Neural cell (in vitro differentiated cells): ENCODE results near the gene ZNF559. TPM values are rescaled to one million over a fixed set of nuclear protein-coding genes. Genes with fewer than 3 reads are reported as not detected.
A peak's percentile ranks its signal among the peaks of the same experiment; 100 is the strongest.
"Not testable (repeated sequence)": the region's sequence is repeated elsewhere in the genome, so short reads cannot be mapped to it uniquely, and the experiment has no call there.

Experiments used
- H2AFZ ChIP-seq: fragments of 200-600, 300-800 bp; sonication (generic), shearing (Covaris generic); 2 replicates; pipeline ENCODE4 v1.6.0; 2014; ENCODE audit warnings: low read depth, mild to moderate bottlenecking, antibody characterized with exemption, low read length, moderate library complexity
- H3F3A ChIP-seq: fragments of 200-600 bp; shearing (Covaris generic); 2 replicates; pipeline ENCODE4 v1.6.1; 2016; ENCODE audit warnings: mild to moderate bottlenecking, moderate library complexity, mixed read lengths, antibody characterized with exemption, low read length; ENCODE audit not compliant: insufficient read depth, poor library complexity, severe bottlenecking
- H3K27ac ChIP-seq: fragments of 200-600, 300-800 bp; sonication (generic), shearing (Covaris generic); 2 replicates; pipeline ENCODE4 v1.5.1; 2014; ENCODE audit warnings: mild to moderate bottlenecking, low read length, moderate library complexity
- H3K27me3 ChIP-seq: fragments of 300-800, 200-600 bp; sonication (generic), shearing (Covaris generic); 2 replicates; pipeline ENCODE4 v1.6.0; 2014; ENCODE audit warnings: mild to moderate bottlenecking, low read depth, low read length, moderate library complexity; ENCODE audit not compliant: insufficient read depth
- H3K36me3 ChIP-seq: fragments of 300-800, 200-600 bp; sonication (generic), shearing (Covaris generic); 2 replicates; pipeline ENCODE4 v1.5.1; 2014; ENCODE audit warnings: mild to moderate bottlenecking, antibody characterized with exemption, low read length, moderate library complexity; ENCODE audit not compliant: insufficient read depth
- H3K4me2 ChIP-seq: fragments of 300-800, 200-600 bp; sonication (generic), shearing (Covaris generic); 2 replicates; pipeline ENCODE4 v1.6.0; 2014; ENCODE audit warnings: mild to moderate bottlenecking, low read length
- H3K4me3 ChIP-seq: fragments of 300-800, 200-600 bp; sonication (generic), shearing (Covaris generic); 2 replicates; pipeline ENCODE4 v1.5.1; 2014; ENCODE audit warnings: mild to moderate bottlenecking, low read length, moderate library complexity
- H3K79me2 ChIP-seq: fragments of 200-600 bp; shearing (Covaris generic); replicated peaks from 2 replicates; pipeline ENCODE4 v1.6.0; 2014; ENCODE audit warnings: mild to moderate bottlenecking, low read length, moderate library complexity; ENCODE audit not compliant: insufficient read depth
- H3K9ac ChIP-seq: fragments of 300-800, 200-600 bp; sonication (generic), shearing (Covaris generic); 2 replicates; pipeline ENCODE4 v1.6.1; 2016; ENCODE audit warnings: mild to moderate bottlenecking, low read length, mixed read lengths
- H3K9me2 ChIP-seq: fragments of 200-600 bp; shearing (Covaris generic); 2 replicates; pipeline ENCODE4 v1.6.1; 2016; ENCODE audit warnings: mild to moderate bottlenecking, low read length, mixed read lengths; ENCODE audit not compliant: insufficient read depth
- H3K9me3 ChIP-seq: fragments of 200-600, 300-800 bp; sonication (generic), shearing (Covaris generic); 2 replicates; pipeline ENCODE4 v1.6.1; 2016; ENCODE audit warnings: mild to moderate bottlenecking, mixed run types, low read length, moderate library complexity, mixed read lengths
- H4K20me1 ChIP-seq: fragments of 200-600 bp; shearing (Covaris generic); 2 replicates; pipeline ENCODE4 v1.6.1; 2016; ENCODE audit warnings: mild to moderate bottlenecking, mixed run types; ENCODE audit not compliant: insufficient read depth
- EP300 ChIP-seq: fragments of 450-650 bp; conservative IDR thresholded peaks from 2 replicates; pipeline ENCODE4 v1.6.1; 2014; ENCODE audit warnings: antibody characterized with exemption, mild to moderate bottlenecking, moderate library complexity; ENCODE audit not compliant: poor library complexity, severe bottlenecking
- EZH2 ChIP-seq: fragments of 200-600, 300-800 bp; shearing (Covaris generic), sonication (generic); IDR thresholded peaks from 2 replicates; pipeline ENCODE4 v1.6.1; 2014; ENCODE audit warnings: antibody characterized with exemption, low read length, borderline replicate concordance, mild to moderate bottlenecking; ENCODE audit not compliant: insufficient read depth, poor library complexity, severe bottlenecking
- MXI1 ChIP-seq: fragments of 450-650 bp; conservative IDR thresholded peaks from 2 replicates; pipeline ENCODE4 v1.6.1; 2014; ENCODE audit warnings: antibody characterized with exemption, mild to moderate bottlenecking; ENCODE audit not compliant: poor library complexity, severe bottlenecking
- POLR2AphosphoS5 ChIP-seq: IDR thresholded peaks from 2 replicates; pipeline ENCODE4 v1.6.1; 2012
- RAD21 ChIP-seq: fragments of 450-650 bp; conservative IDR thresholded peaks from 2 replicates; pipeline ENCODE4 v1.6.1; 2014; ENCODE audit warnings: antibody characterized with exemption, mild to moderate bottlenecking, moderate library complexity
- SMC3 ChIP-seq: fragments of 450-650 bp; conservative IDR thresholded peaks from 2 replicates; pipeline ENCODE4 v1.6.1; 2014; ENCODE audit warnings: antibody characterized with exemption, mild to moderate bottlenecking, moderate library complexity; ENCODE audit not compliant: poor library complexity
- TAF1 ChIP-seq: IDR thresholded peaks from 2 replicates; pipeline ENCODE4 v1.6.1; 2012; ENCODE audit warnings: low read depth
- polyA plus RNA-seq: library from polyadenylated mRNA; depleted of rRNA; stranded (reverse); fragments of >200 nt; gene quantifications from 2 replicates; pipeline ENCODE4 v1.2.3, GENCODE V29; 2014
- TF ChIP-seq, protein P1 (sequence below): IDR thresholded peaks from 2 replicates; pipeline ENCODE4 v1.6.1; 2012; ENCODE audit warnings: borderline replicate concordance
- TF ChIP-seq, protein P2 (sequence below): fragments of 450-650 bp; IDR thresholded peaks from 2 replicates; pipeline ENCODE4 v1.5.1; 2014; ENCODE audit warnings: antibody characterized with exemption, mild to moderate bottlenecking, moderate library complexity; ENCODE audit not compliant: poor library complexity, severe bottlenecking

Gene ZNF559
- polyA plus RNA-seq, 1 donor from 2014 or later: 57.7 TPM

DNA sequence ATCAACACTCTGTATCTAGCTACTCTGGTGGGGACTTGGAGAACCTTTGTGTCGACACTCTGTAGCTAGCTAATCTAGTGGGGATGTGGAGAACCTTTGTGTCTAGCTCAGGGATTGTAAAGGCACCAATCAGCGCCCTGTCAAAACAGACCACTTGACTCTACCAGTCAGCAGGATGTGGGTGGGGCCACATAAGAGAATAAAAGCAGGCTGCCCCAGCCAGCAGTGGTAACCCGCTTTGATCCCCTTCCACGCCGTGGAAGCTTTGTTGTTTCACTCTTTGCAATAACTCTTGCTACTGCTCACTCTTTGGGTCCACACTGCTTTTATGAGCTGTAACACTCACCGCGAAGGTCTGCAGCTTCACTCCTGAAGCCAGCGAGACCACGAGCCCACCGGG is 1.8 kb upstream of the ZNF559 start:
- peaks cover 27% of the 10 kb centered on the region for H3K79me2 ChIP-seq
- H3K4me2 ChIP-seq: not testable (repeated sequence)

DNA sequence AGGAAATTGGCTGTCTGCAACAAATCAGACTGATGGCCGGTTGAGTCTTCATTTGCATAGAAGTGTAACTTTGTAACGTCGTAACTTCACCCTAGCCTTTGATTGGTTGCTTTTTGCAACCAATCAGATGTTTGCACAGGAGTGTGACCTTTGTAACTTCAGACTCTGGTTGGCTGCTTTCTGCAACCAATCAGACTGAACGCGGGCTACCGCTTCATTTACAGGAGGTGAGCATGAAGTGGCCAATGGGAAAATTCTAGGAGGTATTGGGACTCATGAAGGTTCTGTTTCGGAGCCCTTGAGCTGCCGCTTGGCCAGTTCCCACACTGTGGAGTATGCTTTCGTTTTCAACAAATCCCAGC is 441 bp upstream of the ZNF559 start:
- H3K4me3 ChIP-seq: peak overlapping the region; percentile 86
- no peaks in the 10 kb centered on the region for H3K9me2 ChIP-seq
- no peaks in the 10 kb centered on the region for H3K27me3 ChIP-seq
- peaks cover 3% of the 10 kb centered on the region for H3F3A ChIP-seq
- H3K79me2 ChIP-seq: peaks cover 39% of the 10 kb centered on the region
- no peaks in the 10 kb centered on the region for H3K36me3 ChIP-seq
- TF ChIP-seq POLR2AphosphoS5 (no peak), SMC3 (no peak), MXI1 (no peak), RAD21 (no peak), EZH2 (no peak), TAF1 (no peak), EP300 (no peak)
- TF ChIP-seq, protein P1, sequence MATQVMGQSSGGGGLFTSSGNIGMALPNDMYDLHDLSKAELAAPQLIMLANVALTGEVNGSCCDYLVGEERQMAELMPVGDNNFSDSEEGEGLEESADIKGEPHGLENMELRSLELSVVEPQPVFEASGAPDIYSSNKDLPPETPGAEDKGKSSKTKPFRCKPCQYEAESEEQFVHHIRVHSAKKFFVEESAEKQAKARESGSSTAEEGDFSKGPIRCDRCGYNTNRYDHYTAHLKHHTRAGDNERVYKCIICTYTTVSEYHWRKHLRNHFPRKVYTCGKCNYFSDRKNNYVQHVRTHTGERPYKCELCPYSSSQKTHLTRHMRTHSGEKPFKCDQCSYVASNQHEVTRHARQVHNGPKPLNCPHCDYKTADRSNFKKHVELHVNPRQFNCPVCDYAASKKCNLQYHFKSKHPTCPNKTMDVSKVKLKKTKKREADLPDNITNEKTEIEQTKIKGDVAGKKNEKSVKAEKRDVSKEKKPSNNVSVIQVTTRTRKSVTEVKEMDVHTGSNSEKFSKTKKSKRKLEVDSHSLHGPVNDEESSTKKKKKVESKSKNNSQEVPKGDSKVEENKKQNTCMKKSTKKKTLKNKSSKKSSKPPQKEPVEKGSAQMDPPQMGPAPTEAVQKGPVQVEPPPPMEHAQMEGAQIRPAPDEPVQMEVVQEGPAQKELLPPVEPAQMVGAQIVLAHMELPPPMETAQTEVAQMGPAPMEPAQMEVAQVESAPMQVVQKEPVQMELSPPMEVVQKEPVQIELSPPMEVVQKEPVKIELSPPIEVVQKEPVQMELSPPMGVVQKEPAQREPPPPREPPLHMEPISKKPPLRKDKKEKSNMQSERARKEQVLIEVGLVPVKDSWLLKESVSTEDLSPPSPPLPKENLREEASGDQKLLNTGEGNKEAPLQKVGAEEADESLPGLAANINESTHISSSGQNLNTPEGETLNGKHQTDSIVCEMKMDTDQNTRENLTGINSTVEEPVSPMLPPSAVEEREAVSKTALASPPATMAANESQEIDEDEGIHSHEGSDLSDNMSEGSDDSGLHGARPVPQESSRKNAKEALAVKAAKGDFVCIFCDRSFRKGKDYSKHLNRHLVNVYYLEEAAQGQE: no peak
- TF ChIP-seq, protein P2, sequence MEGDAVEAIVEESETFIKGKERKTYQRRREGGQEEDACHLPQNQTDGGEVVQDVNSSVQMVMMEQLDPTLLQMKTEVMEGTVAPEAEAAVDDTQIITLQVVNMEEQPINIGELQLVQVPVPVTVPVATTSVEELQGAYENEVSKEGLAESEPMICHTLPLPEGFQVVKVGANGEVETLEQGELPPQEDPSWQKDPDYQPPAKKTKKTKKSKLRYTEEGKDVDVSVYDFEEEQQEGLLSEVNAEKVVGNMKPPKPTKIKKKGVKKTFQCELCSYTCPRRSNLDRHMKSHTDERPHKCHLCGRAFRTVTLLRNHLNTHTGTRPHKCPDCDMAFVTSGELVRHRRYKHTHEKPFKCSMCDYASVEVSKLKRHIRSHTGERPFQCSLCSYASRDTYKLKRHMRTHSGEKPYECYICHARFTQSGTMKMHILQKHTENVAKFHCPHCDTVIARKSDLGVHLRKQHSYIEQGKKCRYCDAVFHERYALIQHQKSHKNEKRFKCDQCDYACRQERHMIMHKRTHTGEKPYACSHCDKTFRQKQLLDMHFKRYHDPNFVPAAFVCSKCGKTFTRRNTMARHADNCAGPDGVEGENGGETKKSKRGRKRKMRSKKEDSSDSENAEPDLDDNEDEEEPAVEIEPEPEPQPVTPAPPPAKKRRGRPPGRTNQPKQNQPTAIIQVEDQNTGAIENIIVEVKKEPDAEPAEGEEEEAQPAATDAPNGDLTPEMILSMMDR: no peak
- H2AFZ ChIP-seq: peak overlapping the region; percentile 59
- peaks cover 11% of the 10 kb centered on the region for H3K9me3 ChIP-seq
- peak overlapping the region; percentile 90 for H3K27ac ChIP-seq
- H3K9ac ChIP-seq: peak overlapping the region; percentile 89
- H3K4me2 ChIP-seq: peak overlapping the region; percentile 55
- no peaks in the 10 kb centered on the region for H4K20me1 ChIP-seq

More for the DNA sequence above, 1.8 kb upstream of the ZNF559 start:
- not testable (repeated sequence) for H3K9me3 ChIP-seq, H3K27me3 ChIP-seq, H3K36me3 ChIP-seq, H3K27ac ChIP-seq, H3F3A ChIP-seq, H3K4me3 ChIP-seq, H3K9ac ChIP-seq, H3K9me2 ChIP-seq, H2AFZ ChIP-seq, H4K20me1 ChIP-seq

DNA sequence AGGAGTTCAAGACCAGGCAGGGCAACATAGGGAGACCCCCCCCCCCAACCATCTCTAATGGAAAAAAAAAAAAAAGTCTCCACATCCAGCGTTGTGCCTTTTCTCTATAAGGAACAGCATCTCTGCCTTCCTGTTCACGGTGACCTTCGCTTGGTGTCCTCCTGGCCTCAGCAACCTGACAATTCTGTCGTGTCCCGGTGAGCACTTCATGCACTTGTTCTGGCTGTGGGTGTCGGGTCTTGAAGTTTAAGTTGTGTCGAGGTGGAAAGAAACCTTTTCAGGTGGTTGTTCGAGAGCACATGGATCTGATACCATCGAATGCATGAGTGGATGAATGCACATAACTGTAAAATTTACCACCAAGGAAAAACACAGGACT is 594 bp downstream of the ZNF559 start:
- H3K9me3 ChIP-seq: peaks cover 12% of the 10 kb centered on the region
- no peaks in the 10 kb centered on the region for H3K27me3 ChIP-seq
- peak overlapping the region; percentile 90 for H3K27ac ChIP-seq
- peak overlapping the region; percentile 89 for H3K9ac ChIP-seq
- H3K4me3 ChIP-seq: peak overlapping the region; percentile 86
- peaks cover 48% of the 10 kb centered on the region for H3K79me2 ChIP-seq
- H3K9me2 ChIP-seq: no peaks in the 10 kb centered on the region
- no peaks in the 10 kb centered on the region for H3K36me3 ChIP-seq
- peak overlapping the region; percentile 73 for H3K4me2 ChIP-seq
- TF ChIP-seq, protein P2: no peak
- TF ChIP-seq TAF1: no peak
- no peak for TF ChIP-seq MXI1
- TF ChIP-seq SMC3: no peak
- no peak for TF ChIP-seq RAD21
- TF ChIP-seq, protein P1: no peak
- peaks cover 3% of the 10 kb centered on the region for H3F3A ChIP-seq
- H2AFZ ChIP-seq: peak overlapping the region; percentile 51
- H4K20me1 ChIP-seq: no peaks in the 10 kb centered on the region
